GM12878 (cell line): ENCODE results near the gene CBFA2T3. TPM values are rescaled to one million over a fixed set of nuclear protein-coding genes. Genes with fewer than 3 reads are reported as not detected.

ENCODE experiments used
- ASH2L ChIP-seq: fragments of 300-600, 200-600 bp; sonication (generic); IDR thresholded peaks from 2 replicates; pipeline ENCODE4 v1.6.1; 2017; ENCODE audit warnings: low read depth, mild to moderate bottlenecking, borderline replicate concordance
- BACH1 ChIP-seq: fragments of 450-650 bp; IDR thresholded peaks from 2 replicates; pipeline ENCODE4 v1.6.1; 2017; ENCODE audit warnings: mild to moderate bottlenecking, borderline replicate concordance
- CBFB ChIP-seq: IDR thresholded peaks from 2 replicates; pipeline ENCODE4 v1.6.1; 2016; ENCODE audit warnings: antibody characterized with exemption, low read depth
- CBX5 ChIP-seq: sonication (generic); IDR thresholded peaks from 2 replicates; pipeline ENCODE4 v1.6.1; 2016; ENCODE audit warnings: low read depth, moderate library complexity, mild to moderate bottlenecking, inconsistent platforms
- E2F8 ChIP-seq: fragments of 450-650 bp; IDR thresholded peaks from 2 replicates; pipeline ENCODE4 v1.6.1; 2018; ENCODE audit warnings: mild to moderate bottlenecking, low read depth, moderate library complexity; ENCODE audit not compliant: partially characterized antibody
- EGR1 ChIP-seq, 2 experiments: IDR thresholded peaks; 1 replicate in 1 of 2; 2 replicates in 1 of 2; pipeline ENCODE4 v1.6.1; 2011 to 2012; ENCODE audit warnings: low read depth in 2 of 2, low read length in 2 of 2, borderline replicate concordance in 1 of 2, mild to moderate bottlenecking in 1 of 2, moderate library complexity in 1 of 2
- ESRRA ChIP-seq: IDR thresholded peaks from 2 replicates; pipeline ENCODE4 v1.6.1; 2012; ENCODE audit warnings: mild to moderate bottlenecking, low read length, improper control_type of control experiment
- GATAD2B ChIP-seq: fragments of 450-650 bp; conservative IDR thresholded peaks from 2 replicates; pipeline ENCODE4 v1.6.1; 2017; ENCODE audit warnings: low read depth, mild to moderate bottlenecking, moderate library complexity
- KDM1A ChIP-seq: fragments of 200-600 bp; sonication (generic); IDR thresholded peaks from 2 replicates; pipeline ENCODE4 v1.6.1; 2016; ENCODE audit warnings: borderline replicate concordance
- MAX ChIP-seq: IDR thresholded peaks from 2 replicates; pipeline ENCODE4 v1.6.1; 2012; ENCODE audit warnings: low read depth, low read length, improper control_type of control experiment
- MEF2B ChIP-seq: fragments of 450-650 bp; IDR thresholded peaks from 2 replicates; pipeline ENCODE4 v1.6.1; 2018; ENCODE audit warnings: mild to moderate bottlenecking, moderate library complexity; ENCODE audit not compliant: partially characterized antibody, poor library complexity, severe bottlenecking
- NBN ChIP-seq: fragments of 450-650 bp; IDR thresholded peaks from 2 replicates; pipeline ENCODE4 v1.6.1; 2016
- RAD51 ChIP-seq: fragments of 450-650 bp; IDR thresholded peaks from 2 replicates; pipeline ENCODE4 v1.6.1; 2016; ENCODE audit warnings: moderate library complexity, mild to moderate bottlenecking, inconsistent platforms
- REST ChIP-seq: IDR thresholded peaks from 2 replicates; pipeline ENCODE4 v1.6.1; 2012; ENCODE audit warnings: mild to moderate bottlenecking, low read depth, low read length
- SIX5 ChIP-seq: IDR thresholded peaks from 2 replicates; pipeline ENCODE4 v1.6.1; 2011; ENCODE audit warnings: mild to moderate bottlenecking, low read depth, low read length, moderate library complexity; ENCODE audit not compliant: severe bottlenecking
- SREBF1 ChIP-seq: IDR thresholded peaks from 2 replicates; pipeline ENCODE4 v1.6.1; 2012; ENCODE audit warnings: mild to moderate bottlenecking, low read length
- SREBF2 ChIP-seq: IDR thresholded peaks from 2 replicates; pipeline ENCODE4 v1.6.1; 2012; ENCODE audit warnings: mild to moderate bottlenecking, low read length
- ZBTB4 ChIP-seq: fragments of 450-650 bp; formaldehyde crosslinking; IDR thresholded peaks from 2 replicates; pipeline ENCODE4 v1.4.0; 2022; ENCODE audit warnings: mild to moderate bottlenecking, moderate library complexity
- ZSCAN29 ChIP-seq: fragments of 450-650 bp; IDR thresholded peaks from 2 replicates; pipeline ENCODE4 v1.6.1; 2017; ENCODE audit warnings: mild to moderate bottlenecking, moderate library complexity
- polyA plus RNA-seq, 11 experiments: library from polyadenylated mRNA; depleted of rRNA in 4 of 11; unstranded in 6 of 11; stranded (reverse) in 5 of 11; fragments of >200 nt; fragmentation: Nextera tagmentation in 4 of 11; fragmentation: Illumina TruSeq in 1 of 11; extraction: Ambion mirVana in 4 of 11; extraction: Trizol in 1 of 11; gene quantifications; 1 replicate in 1 of 11; 2 replicates in 10 of 11; pipeline versions ENCODE4 v1.2.1 to v1.2.3, GENCODE V29; 2011 to 2016; ENCODE audit warnings: inconsistent platforms in 2 of 11, missing spikeins in 2 of 11, low read depth in 1 of 11
- total RNA-seq, 4 experiments: library from RNA; depleted of rRNA in 3 of 4; stranded (reverse); fragments of >200 nt in 3 of 4; fragmentation: Illumina TruSeq in 1 of 4; extraction: Trizol in 1 of 4; gene quantifications; 2 replicates each; pipeline versions ENCODE4 v1.2.1 to v1.2.3, GENCODE V29; 2013 to 2021
- TF ChIP-seq, protein P1 (sequence below): fragments of 450-650 bp; IDR thresholded peaks from 2 replicates; pipeline ENCODE4 v1.6.1; 2017; ENCODE audit warnings: mild to moderate bottlenecking, low read depth, inconsistent platforms; ENCODE audit not compliant: poor library complexity, severe bottlenecking

Gene CBFA2T3
- total and polyA plus RNA-seq, 10 of the 15 experiments (the other 5 are each of a cell fraction or from before 2014, with no cell fraction given): 0.69 to 42.6 (median 4.5) TPM

GRCh38 chr16:88985521-88985920, 8.5 kb upstream of the CBFA2T3 start (continued):
- TF ChIP-seq ZBTB4 (no peak), MAX (peak; percentile 11; the same call in 1 of the 2 replicates), CBX5 (no peak), BACH1 (no peak), RAD51 (no peak), REST (no peak), ASH2L (no peak), ESRRA (peak; percentile 42; the same call in 1 of the 2 replicates), NBN (no peak), KDM1A (no peak), GATAD2B (peak; percentile 57; the same call in 1 of the 2 replicates), CBFB (no peak), SREBF1 (no peak), E2F8 (no peak), ZSCAN29 (no peak), EGR1 (IDR thresholded peaks at IDR 0.05; ENCODE audit: borderline replicate concordance in 1 of 2, low read depth in 2 of 2, low read length in 2 of 2) (peak in 1 of 2 experiments; percentile 63; a peak in 1 of 3 replicates), MEF2B (no peak), SREBF2 (no peak), SIX5 (no peak)
- TF ChIP-seq, protein P1, sequence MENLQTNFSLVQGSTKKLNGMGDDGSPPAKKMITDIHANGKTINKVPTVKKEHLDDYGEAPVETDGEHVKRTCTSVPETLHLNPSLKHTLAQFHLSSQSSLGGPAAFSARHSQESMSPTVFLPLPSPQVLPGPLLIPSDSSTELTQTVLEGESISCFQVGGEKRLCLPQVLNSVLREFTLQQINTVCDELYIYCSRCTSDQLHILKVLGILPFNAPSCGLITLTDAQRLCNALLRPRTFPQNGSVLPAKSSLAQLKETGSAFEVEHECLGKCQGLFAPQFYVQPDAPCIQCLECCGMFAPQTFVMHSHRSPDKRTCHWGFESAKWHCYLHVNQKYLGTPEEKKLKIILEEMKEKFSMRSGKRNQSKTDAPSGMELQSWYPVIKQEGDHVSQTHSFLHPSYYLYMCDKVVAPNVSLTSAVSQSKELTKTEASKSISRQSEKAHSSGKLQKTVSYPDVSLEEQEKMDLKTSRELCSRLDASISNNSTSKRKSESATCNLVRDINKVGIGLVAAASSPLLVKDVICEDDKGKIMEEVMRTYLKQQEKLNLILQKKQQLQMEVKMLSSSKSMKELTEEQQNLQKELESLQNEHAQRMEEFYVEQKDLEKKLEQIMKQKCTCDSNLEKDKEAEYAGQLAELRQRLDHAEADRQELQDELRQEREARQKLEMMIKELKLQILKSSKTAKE: no peak
